NCI-H128 (cell line): Measurements from ENCODE around the gene SLC22A1.

Experiments
- DNase-seq: peaks from one replicate; lab custom pipeline; 2025; ENCODE audit not compliant: unreplicated experiment; lab: John Stamatoyannopoulos, UW

Gene SLC22A1

DNA sequence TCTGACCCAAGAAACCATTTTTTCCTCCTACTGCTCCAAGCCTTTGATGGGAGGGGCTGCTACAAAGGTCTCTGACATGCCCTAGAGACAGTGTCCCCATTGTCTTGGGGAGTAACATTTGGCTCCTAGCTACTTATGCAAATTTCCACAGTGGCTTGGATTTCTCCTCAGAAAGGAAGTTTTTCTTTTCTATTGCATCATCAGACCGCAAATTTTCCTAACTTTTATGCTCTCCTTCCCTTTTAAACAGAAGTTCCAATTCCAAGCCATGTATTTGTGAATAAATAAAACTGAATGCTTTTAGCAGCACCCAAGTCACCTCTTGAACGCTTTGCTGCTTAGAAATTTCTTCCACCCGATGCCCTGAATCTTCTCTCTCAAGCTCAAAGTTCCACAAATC, 86.0 kb downstream of the SLC22A1 start:
- DNase-seq: no peak
